Esophagus muscularis mucosa (tissue), 4 donors: ENCODE results near the gene PSG7. TPM values are rescaled to one million over a fixed set of nuclear protein-coding genes. Genes with fewer than 3 reads are reported as not detected.
"Not testable (repeated sequence)": the region's sequence is repeated elsewhere in the genome, so short reads cannot be mapped to it uniquely, and the experiment has no call there.

Experiments
- DNase-seq: peaks from one replicate; pipeline ENCODE4 v3.0.0-alpha.2; 2017; ENCODE audit errors: extremely low spot score
- H3K27ac ChIP-seq, 4 donors: fragments of 200-600 bp; sonication (generic); replicated peaks in 1 of 4; 1 replicate in 3 of 4; 2 replicates in 1 of 4; pipeline ENCODE4 v1.5.1; 2016 to 2019; ENCODE audit warnings: mild to moderate bottlenecking in 1 of 4
- H3K27me3 ChIP-seq, 4 donors: fragments of 200-600 bp; sonication (generic); one replicate each; pipeline versions ENCODE4 v1.5.1 to v1.6.0; 2016 to 2019
- H3K36me3 ChIP-seq, 4 donors: fragments of 200-600 bp; sonication (generic); one replicate each; pipeline ENCODE4 v1.5.1; 2016 to 2019
- H3K4me1 ChIP-seq, 4 donors: fragments of 200-600 bp; sonication (generic); one replicate each; pipeline ENCODE4 v1.5.1; 2016 to 2019
- H3K4me3 ChIP-seq, 4 donors: fragments of 200-600 bp; sonication (generic); 1 replicate in 2 of 4; 2 replicates in 2 of 4; pipeline ENCODE4 v1.5.1; 2016 to 2019; ENCODE audit warnings: mild to moderate bottlenecking in 4 of 4, moderate library complexity in 1 of 4
- H3K9me3 ChIP-seq, 4 donors: fragments of 200-600 bp; sonication (generic); 1 replicate in 3 of 4; 2 replicates in 1 of 4; pipeline ENCODE4 v1.5.1; 2016 to 2019
- EP300 ChIP-seq: sonication (generic); formaldehyde crosslinking; IDR thresholded peaks from one replicate; pipeline ENCODE4 v1.6.1; 2017; ENCODE audit warnings: antibody characterized with exemption
- POLR2A ChIP-seq: fragments of 450-650 bp; IDR thresholded peaks from one replicate; pipeline ENCODE4 v1.6.1; 2017; ENCODE audit warnings: antibody characterized with exemption, moderate library complexity, mild to moderate bottlenecking, low read depth
- POLR2AphosphoS5 ChIP-seq, 2 donors: sonication (generic); formaldehyde crosslinking; IDR thresholded peaks; one replicate each; pipeline ENCODE4 v1.6.1; 2017; ENCODE audit warnings: antibody characterized with exemption in 2 of 2
- WGBS: methylation state at CpG from one replicate; pipeline ENCODE4 v1.1.5; 2018; 5-methylcytosine and 5-hydroxymethylcytosine counted together
- intact Hi-C: fragments of 100-400 bp; cut with DNase I; formaldehyde crosslinking; loops from one replicate; pipeline ENCODE4 v1.15.1; 2023
- total RNA-seq, 4 donors: library from RNA; depleted of rRNA; stranded (reverse); fragments of >200 nt; gene quantifications; one replicate each; pipeline versions ENCODE4 v1.1.0 to v1.2.1, GENCODE V29; 2016
- TF ChIP-seq, protein P1 (sequence below), 3 experiments: fragments of 200-600 bp in 2 of 3; fragments of 450-650 bp in 1 of 3; sonication (generic) in 2 of 3; IDR thresholded peaks; one replicate each; pipeline ENCODE4 v1.5.1; 2017 to 2019; ENCODE audit warnings: antibody characterized with exemption in 3 of 3, mild to moderate bottlenecking in 2 of 3, moderate library complexity in 1 of 3

The PSG7 gene
- total RNA-seq, 4 donors from 2014 or later: not detected

- TF ChIP-seq POLR2A: no peak
- no peak for TF ChIP-seq POLR2AphosphoS5 (IDR thresholded peaks at IDR 0.05)
- TF ChIP-seq, protein P1, sequence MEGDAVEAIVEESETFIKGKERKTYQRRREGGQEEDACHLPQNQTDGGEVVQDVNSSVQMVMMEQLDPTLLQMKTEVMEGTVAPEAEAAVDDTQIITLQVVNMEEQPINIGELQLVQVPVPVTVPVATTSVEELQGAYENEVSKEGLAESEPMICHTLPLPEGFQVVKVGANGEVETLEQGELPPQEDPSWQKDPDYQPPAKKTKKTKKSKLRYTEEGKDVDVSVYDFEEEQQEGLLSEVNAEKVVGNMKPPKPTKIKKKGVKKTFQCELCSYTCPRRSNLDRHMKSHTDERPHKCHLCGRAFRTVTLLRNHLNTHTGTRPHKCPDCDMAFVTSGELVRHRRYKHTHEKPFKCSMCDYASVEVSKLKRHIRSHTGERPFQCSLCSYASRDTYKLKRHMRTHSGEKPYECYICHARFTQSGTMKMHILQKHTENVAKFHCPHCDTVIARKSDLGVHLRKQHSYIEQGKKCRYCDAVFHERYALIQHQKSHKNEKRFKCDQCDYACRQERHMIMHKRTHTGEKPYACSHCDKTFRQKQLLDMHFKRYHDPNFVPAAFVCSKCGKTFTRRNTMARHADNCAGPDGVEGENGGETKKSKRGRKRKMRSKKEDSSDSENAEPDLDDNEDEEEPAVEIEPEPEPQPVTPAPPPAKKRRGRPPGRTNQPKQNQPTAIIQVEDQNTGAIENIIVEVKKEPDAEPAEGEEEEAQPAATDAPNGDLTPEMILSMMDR (IDR thresholded peaks at IDR 0.05): no peak
- no peak for TF ChIP-seq EP300
- Histone ChIP-seq H3K4me3 (no peak overlapping the region), H3K9me3 (no peaks in the 10 kb centered on the region), H3K27ac (no peak overlapping the region), H3K4me1 (peaks cover 0 to 7% (median 0%) of the 10 kb centered on the region in 4 donors), H3K36me3 (no peaks in the 10 kb centered on the region), H3K27me3 (peaks cover 0 to 10% (median 0%) of the 10 kb centered on the region in 4 donors)
- intact Hi-C loops: no loop called here
- WGBS: 85% methylated on average over 3 of the region's 3 CpGs
- peak; percentile 70 for DNase-seq
These were observed 8.1 kb downstream of the PSG7 start for GRCh38 chr19:42928896-42929295.

GRCh38 chr19:42926781-42927180 is 10.2 kb downstream of the PSG7 start:
- Histone ChIP-seq H3K36me3 (no peaks in the 10 kb centered on the region), H3K9me3 (no peaks in the 10 kb centered on the region), H3K27me3 (peaks cover 0 to 13% (median 0%) of the 10 kb centered on the region in 4 donors), H3K27ac (no peak overlapping the region), H3K4me3 (no peak overlapping the region), H3K4me1 (no peaks in the 10 kb centered on the region)
- WGBS: 57% methylated on average over 2 of the region's 2 CpGs
- TF ChIP-seq POLR2AphosphoS5 (IDR thresholded peaks at IDR 0.05) (no peak), EP300 (no peak), POLR2A (no peak)
- TF ChIP-seq, protein P1 (IDR thresholded peaks at IDR 0.05): no peak
- no peak for DNase-seq
- intact Hi-C loops: no loop called here

DNA sequence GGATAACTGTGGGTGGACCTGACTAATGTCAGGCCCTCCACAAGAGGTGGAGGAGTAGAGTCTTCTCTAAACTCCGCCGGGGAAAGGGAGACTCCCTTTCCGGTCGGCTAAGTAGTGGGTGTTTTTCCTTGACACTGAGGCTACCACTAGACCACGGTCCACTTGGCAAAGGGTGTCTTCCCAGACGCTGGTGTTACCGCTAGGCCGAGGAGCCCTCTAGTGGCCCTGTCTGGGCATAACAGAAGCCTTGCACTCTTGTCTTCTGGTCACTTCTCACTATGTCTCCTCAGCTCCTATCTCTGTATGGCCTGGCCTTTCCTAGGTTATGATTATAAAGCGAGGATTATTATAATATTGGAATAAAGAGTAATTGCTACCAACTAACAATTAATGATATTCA is 13.9 kb downstream of the PSG7 start:
- peaks cover 0 to 13% (median 0%) of the 10 kb centered on the region in 4 donors for H3K27me3 ChIP-seq
- H3K27ac ChIP-seq, H3K4me1 ChIP-seq, intact Hi-C loops, H3K36me3 ChIP-seq, H3K9me3 ChIP-seq, H3K4me3 ChIP-seq, DNase-seq: not testable (repeated sequence)
- WGBS: 46% methylated on average over 8 of the region's 9 CpGs
- TF ChIP-seq, protein P1 (IDR thresholded peaks at IDR 0.05): peak in 2 of 3 experiments; percentile 15 to 53

- DNase-seq, H3K36me3 ChIP-seq, H3K9me3 ChIP-seq, intact Hi-C loops, H3K4me1 ChIP-seq, H3K4me3 ChIP-seq, H3K27me3 ChIP-seq, H3K27ac ChIP-seq: not testable (repeated sequence)
These were observed 16.0 kb downstream of the PSG7 start for GRCh38 chr19:42920971-42921370.

- intact Hi-C loops: no loop called here
- Histone ChIP-seq H3K9me3 (no peaks in the 10 kb centered on the region), H3K4me3 (no peak overlapping the region), H3K27me3 (peaks cover 0 to 4% (median 0%) of the 10 kb centered on the region in 4 donors), H3K4me1 (no peaks in the 10 kb centered on the region), H3K27ac (no peak overlapping the region), H3K36me3 (no peaks in the 10 kb centered on the region)
- WGBS: 32% methylated on average over 3 of the region's 3 CpGs
- no peak for DNase-seq
- TF ChIP-seq POLR2A: no peak
- TF ChIP-seq POLR2AphosphoS5 (IDR thresholded peaks at IDR 0.05): no peak
- TF ChIP-seq EP300: no peak
- TF ChIP-seq, protein P1 (IDR thresholded peaks at IDR 0.05): no peak
These were observed 17.3 kb downstream of the PSG7 start for GRCh38 chr19:42919757-42920079.
